CD4-positive, alpha-beta T cell (primary cell): ENCODE results near the gene NELL2. TPM values are rescaled to one million over a fixed set of nuclear protein-coding genes. Genes with fewer than 3 reads are reported as not detected.

Experiments
- ATAC-seq: fragments of 200-7000 bp; cut with Tn5 transposase; one replicate; pipeline ENCODE4 v1.10.0; 2022; ENCODE audit warnings: mild to moderate bottlenecking; ENCODE audit not compliant: poor library complexity
- CTCF ChIA-PET: fragments of 350-600 bp; sonication (Branson Sonifier 250); formaldehyde crosslinking; loops from one replicate; lab custom pipeline; 2021; ENCODE audit warnings: antibody characterized with exemption, inconsistent platforms; lab: Charles Lee
- POLR2A ChIA-PET: fragments of 350-600 bp; sonication (Branson Sonifier 250); formaldehyde crosslinking; loops from one replicate; lab custom pipeline; 2021; ENCODE audit warnings: antibody characterized with exemption, inconsistent platforms; lab: Charles Lee
- DNase-seq, 14 experiments: peaks; one replicate each; pipeline ENCODE4 v3.0.0-alpha.2; 2013 to 2020; ENCODE audit warnings: mixed read lengths in 2 of 14
- H3K27ac ChIP-seq, 2 donors: one replicate each; pipeline versions ENCODE4 v1.5.1 to v1.7.0; 2013; ENCODE audit warnings: low read length in 2 of 2, low read depth in 1 of 2, mild to moderate bottlenecking in 1 of 2
- H3K27me3 ChIP-seq, 2 experiments: 1 replicate in 1 of 2; 2 replicates in 1 of 2; pipeline versions ENCODE4 v1.6.1 to v1.7.0; 2013; ENCODE audit warnings: low read length in 2 of 2, control low read depth in 1 of 2, mild to moderate bottlenecking in 1 of 2, moderate library complexity in 1 of 2; ENCODE audit not compliant: insufficient read depth in 2 of 2, control insufficient read depth in 1 of 2
- H3K36me3 ChIP-seq: one replicate; pipeline ENCODE4 v1.6.1; 2013; ENCODE audit warnings: low read length, control low read depth; ENCODE audit not compliant: insufficient read depth
- H3K4me1 ChIP-seq: one replicate; pipeline ENCODE4 v1.6.1; 2013; ENCODE audit warnings: low read length, control low read depth; ENCODE audit not compliant: insufficient read depth
- H3K4me3 ChIP-seq: one replicate; pipeline ENCODE4 v1.5.1; 2013; ENCODE audit warnings: mild to moderate bottlenecking, low read length, moderate library complexity
- H3K9me3 ChIP-seq, 2 experiments: 1 replicate in 1 of 2; 2 replicates in 1 of 2; pipeline versions ENCODE4 v1.6.1 to v1.7.0; 2013; ENCODE audit warnings: low read length in 2 of 2, mild to moderate bottlenecking in 2 of 2, control low read depth in 1 of 2, moderate library complexity in 1 of 2; ENCODE audit not compliant: control insufficient read depth in 1 of 2, insufficient read depth in 1 of 2
- H3K27ac Mint-ChIP-seq: one replicate; pipeline ENCODE4 v1.8.0; 2020; ENCODE audit warnings: mixed read lengths
- H3K27me3 Mint-ChIP-seq: one replicate; pipeline ENCODE4 v1.8.0; 2021; ENCODE audit warnings: mixed read lengths
- H3K36me3 Mint-ChIP-seq: one replicate; pipeline ENCODE4 v1.8.0; 2021; ENCODE audit warnings: low read depth, mixed read lengths
- H3K4me1 Mint-ChIP-seq: one replicate; pipeline ENCODE4 v1.8.0; 2021; ENCODE audit warnings: low read depth, mixed read lengths
- H3K4me3 Mint-ChIP-seq: one replicate; pipeline ENCODE4 v1.8.0; 2020; ENCODE audit warnings: mild to moderate bottlenecking, mixed read lengths
- H3K9me3 Mint-ChIP-seq: one replicate; pipeline ENCODE4 v1.8.0; 2020; ENCODE audit warnings: mixed read lengths
- intact Hi-C, 2 experiments: fragments of 100-400 bp; cut with DNase I in 1 of 2; cut with micrococcal nuclease in 1 of 2; formaldehyde crosslinking; loops; one replicate each; pipeline versions ENCODE4 v1.15.1 to v1.9.0; 2023 to 2025; cut with DNase I, micrococcal nuclease
- total RNA-seq, 174 experiments: library from RNA in 2 of 174; stranded (reverse) in 2 of 174; gene quantifications; one replicate each; pipeline ENCODE4 v1.2.3 and lab custom pipeline; 2021 to 2026
- TF ChIP-seq, protein P1 (sequence below): fragments of 200-600 bp; IDR thresholded peaks from one replicate; pipeline ENCODE4 v1.8.0; 2022; ENCODE audit warnings: antibody characterized with exemption, mild to moderate bottlenecking

The NELL2 gene
- total RNA-seq, 2 experiments from 2014 or later = 142 to 147 TPM

DNA sequence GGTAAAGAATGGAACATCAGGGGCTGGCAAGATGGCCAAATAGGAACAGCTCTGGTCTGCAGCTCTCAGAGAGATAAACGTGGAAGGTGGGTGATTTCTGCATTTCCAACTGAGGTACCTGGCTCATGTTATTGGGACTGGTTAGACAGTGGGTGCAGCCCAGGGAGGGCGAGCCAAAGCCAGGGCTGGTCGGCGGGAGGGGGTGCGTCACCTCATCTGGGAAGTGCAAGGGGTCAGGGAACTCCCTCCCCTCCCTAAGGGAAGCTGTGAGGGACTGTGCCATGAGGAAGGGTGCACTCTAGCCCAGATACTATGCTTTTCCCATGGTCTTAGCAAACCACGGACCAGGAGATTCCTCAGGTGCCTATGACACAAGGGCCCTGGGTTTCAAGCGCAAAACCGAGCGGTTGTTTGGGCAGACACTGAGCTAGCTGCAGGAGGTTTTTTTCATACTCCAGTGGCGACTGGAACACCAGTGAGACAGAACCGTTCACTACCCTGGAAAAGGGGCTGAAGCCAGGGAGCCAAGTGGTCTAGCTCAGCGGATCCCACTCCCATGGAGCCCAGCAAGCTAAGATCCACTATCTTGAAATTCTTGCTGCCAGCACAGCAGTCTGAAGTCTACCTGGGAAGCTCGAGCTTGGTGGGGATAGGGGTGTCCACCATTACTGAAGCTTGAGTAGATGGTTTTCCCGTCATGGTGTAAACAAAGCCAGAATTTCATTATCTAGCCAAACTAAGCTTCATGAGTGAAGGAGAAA lies 317.6 kb downstream of the NELL2 start:
- H3K36me3 ChIP-seq = no peaks in the 10 kb centered on the region
- Mint-ChIP-seq H3K4me1 (peaks cover 17% of the 10 kb centered on the region), H3K4me3 (no peak overlapping the region), H3K36me3 (peaks cover 49% of the 10 kb centered on the region), H3K27me3 (no peaks in the 10 kb centered on the region), H3K27ac (no peak overlapping the region), H3K9me3 (no peaks in the 10 kb centered on the region)
- CTCF ChIA-PET = no interaction called here
- DNase-seq = peak in 1 of 14 experiments; percentile 5
- POLR2A ChIA-PET = interaction anchor here (0.6 kb wide), 1 partner anchor 20 kb away, joined by 4 read pairs; no protein-coding TSS in a partner anchor
- H3K4me1 ChIP-seq = no peaks in the 10 kb centered on the region
- H3K27ac ChIP-seq = no peak overlapping the region
- no peak overlapping the region for H3K4me3 ChIP-seq
- TF ChIP-seq, protein P1, sequence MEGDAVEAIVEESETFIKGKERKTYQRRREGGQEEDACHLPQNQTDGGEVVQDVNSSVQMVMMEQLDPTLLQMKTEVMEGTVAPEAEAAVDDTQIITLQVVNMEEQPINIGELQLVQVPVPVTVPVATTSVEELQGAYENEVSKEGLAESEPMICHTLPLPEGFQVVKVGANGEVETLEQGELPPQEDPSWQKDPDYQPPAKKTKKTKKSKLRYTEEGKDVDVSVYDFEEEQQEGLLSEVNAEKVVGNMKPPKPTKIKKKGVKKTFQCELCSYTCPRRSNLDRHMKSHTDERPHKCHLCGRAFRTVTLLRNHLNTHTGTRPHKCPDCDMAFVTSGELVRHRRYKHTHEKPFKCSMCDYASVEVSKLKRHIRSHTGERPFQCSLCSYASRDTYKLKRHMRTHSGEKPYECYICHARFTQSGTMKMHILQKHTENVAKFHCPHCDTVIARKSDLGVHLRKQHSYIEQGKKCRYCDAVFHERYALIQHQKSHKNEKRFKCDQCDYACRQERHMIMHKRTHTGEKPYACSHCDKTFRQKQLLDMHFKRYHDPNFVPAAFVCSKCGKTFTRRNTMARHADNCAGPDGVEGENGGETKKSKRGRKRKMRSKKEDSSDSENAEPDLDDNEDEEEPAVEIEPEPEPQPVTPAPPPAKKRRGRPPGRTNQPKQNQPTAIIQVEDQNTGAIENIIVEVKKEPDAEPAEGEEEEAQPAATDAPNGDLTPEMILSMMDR = no peak
- ATAC-seq = no peak
- peaks cover 0 to 5% of the 10 kb centered on the region in 2 experiments for H3K9me3 ChIP-seq
- H3K27me3 ChIP-seq = no peaks in the 10 kb centered on the region
- intact Hi-C loops = no loop called here

DNA sequence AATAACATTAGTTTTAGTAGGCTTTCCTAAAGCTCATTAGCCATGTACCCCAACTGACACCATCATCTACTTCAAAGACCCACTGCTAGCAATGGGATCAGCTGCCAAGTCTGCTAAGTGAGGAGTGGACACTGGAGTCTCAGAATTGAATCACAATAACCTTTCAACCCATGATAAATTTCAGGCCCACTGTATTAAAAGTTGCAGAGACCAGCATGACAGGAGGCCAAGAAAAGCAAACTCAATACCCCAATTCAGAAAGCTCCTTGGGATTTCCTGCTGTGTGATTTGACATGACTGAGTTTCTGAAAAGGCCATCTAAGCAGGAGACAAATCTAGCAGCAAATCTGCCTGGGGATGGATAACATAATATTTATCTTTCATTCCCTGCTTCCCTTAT lies 320.7 kb downstream of the NELL2 start:
- Mint-ChIP-seq H3K4me1 (peaks cover 20% of the 10 kb centered on the region), H3K36me3 (peaks cover 41% of the 10 kb centered on the region), H3K4me3 (no peak overlapping the region), H3K27ac (no peak overlapping the region), H3K27me3 (no peaks in the 10 kb centered on the region), H3K9me3 (no peaks in the 10 kb centered on the region)
- CTCF ChIA-PET = no interaction called here
- H3K27me3 ChIP-seq = no peaks in the 10 kb centered on the region
- no peaks in the 10 kb centered on the region for H3K36me3 ChIP-seq
- peaks cover 0 to 5% of the 10 kb centered on the region in 2 experiments for H3K9me3 ChIP-seq
- no peak overlapping the region for H3K4me3 ChIP-seq
- no peak for ATAC-seq
- intact Hi-C loops = no loop called here
- no peak for DNase-seq
- TF ChIP-seq, protein P1 = no peak
- no peaks in the 10 kb centered on the region for H3K4me1 ChIP-seq
- H3K27ac ChIP-seq = no peak overlapping the region
- POLR2A ChIA-PET = no interaction called here

DNA sequence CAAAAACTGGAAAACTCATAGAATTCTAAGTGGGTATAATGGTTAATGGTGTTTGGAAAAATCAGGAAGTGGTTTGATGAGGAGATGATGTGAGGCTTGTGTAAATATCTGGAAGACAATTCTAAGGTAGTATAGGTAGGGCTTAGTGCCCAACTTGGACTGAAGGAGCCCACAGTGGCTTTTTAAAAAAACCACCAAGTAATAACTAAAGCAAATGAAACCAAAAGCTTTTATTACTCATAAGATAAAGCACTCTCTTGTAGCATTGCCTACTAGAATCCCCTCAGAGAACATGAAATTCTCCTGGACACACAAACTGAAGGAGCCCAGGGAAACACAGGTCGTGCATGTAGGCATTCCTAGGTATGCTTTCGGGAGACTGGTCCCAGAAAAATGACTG lies 324.5 kb downstream of the NELL2 start:
- Mint-ChIP-seq H3K27ac (no peak overlapping the region), H3K4me3 (no peak overlapping the region), H3K9me3 (no peaks in the 10 kb centered on the region), H3K36me3 (peaks cover 22% of the 10 kb centered on the region), H3K4me1 (peaks cover 14% of the 10 kb centered on the region), H3K27me3 (no peaks in the 10 kb centered on the region)
- DNase-seq (no peak), ATAC-seq (no peak)
- POLR2A ChIA-PET = interaction anchor here (0.6 kb wide), 1 partner anchor 15 kb away, joined by 3 read pairs; no protein-coding TSS in a partner anchor
- Histone ChIP-seq H3K9me3 (no peaks in the 10 kb centered on the region), H3K4me1 (no peaks in the 10 kb centered on the region), H3K36me3 (no peaks in the 10 kb centered on the region), H3K27me3 (no peaks in the 10 kb centered on the region), H3K27ac (no peak overlapping the region), H3K4me3 (no peak overlapping the region)
- TF ChIP-seq, protein P1 = no peak
- CTCF ChIA-PET = no interaction called here
- intact Hi-C loops = no loop called here
